Type B pancreatic cell (in vitro differentiated cells): ENCODE results near the gene TPCN2. TPM values are rescaled to one million over a fixed set of nuclear protein-coding genes. Genes with fewer than 3 reads are reported as not detected.

Experiments used
- DNase-seq: peaks from one replicate; pipeline ENCODE4 v3.0.0; 2021; ENCODE audit warnings: mixed read lengths; ENCODE audit not compliant: unreplicated experiment; ENCODE audit errors: extremely low spot score
- H3K27ac Mint-ChIP-seq: 2 replicates; pipeline ENCODE4 v1.8.0; 2021; ENCODE audit warnings: mild to moderate bottlenecking, mixed read lengths
- H3K27me3 Mint-ChIP-seq: 2 replicates; pipeline ENCODE4 v1.8.0; 2021; ENCODE audit warnings: mixed read lengths
- H3K36me3 Mint-ChIP-seq: 2 replicates; pipeline ENCODE4 v1.8.0; 2021; ENCODE audit warnings: mixed read lengths
- H3K4me1 Mint-ChIP-seq: one replicate; pipeline ENCODE4 v1.8.0; 2021; ENCODE audit warnings: mixed read lengths; ENCODE audit not compliant: unreplicated experiment
- H3K4me3 Mint-ChIP-seq: 2 replicates; pipeline ENCODE4 v1.8.0; 2021; ENCODE audit warnings: mild to moderate bottlenecking, mixed read lengths
- H3K9me3 Mint-ChIP-seq: 2 replicates; pipeline ENCODE4 v1.8.0; 2021; ENCODE audit warnings: mixed read lengths
- total RNA-seq: library from RNA; stranded (reverse); gene quantifications from 2 replicates; pipeline ENCODE4 v1.2.1, GENCODE V29; 2021; ENCODE audit warnings: low replicate concordance
- TF ChIP-seq, protein P1 (sequence below): fragments of 200-600 bp; sonication (generic); conservative IDR thresholded peaks from 2 replicates; pipeline ENCODE4 v1.5.0; 2021; ENCODE audit warnings: antibody characterized with exemption, mild to moderate bottlenecking

TPCN2 gene
- total RNA-seq, 1 donor from 2014 or later: 19.5 TPM

DNA sequence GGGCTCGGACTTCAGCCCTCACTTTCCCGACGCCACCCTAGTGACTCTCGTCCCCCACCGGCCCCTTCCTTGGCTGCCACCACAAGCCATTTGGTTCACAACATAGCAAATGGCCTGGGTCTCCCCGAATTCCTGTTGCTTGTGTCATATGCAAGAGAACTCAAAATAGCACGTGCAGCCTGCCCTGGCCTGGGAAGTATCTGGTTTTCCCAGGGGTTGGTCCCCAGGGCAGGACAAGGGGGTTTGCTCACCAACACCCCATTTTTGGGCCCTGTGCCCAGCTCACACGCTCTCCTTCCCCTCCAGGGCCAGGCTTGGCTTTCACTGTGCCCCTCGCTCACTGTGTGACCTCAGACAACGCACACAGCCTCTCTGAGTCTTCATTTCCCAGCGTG is 12.8 kb upstream of the TPCN2 start:
- Mint-ChIP-seq H3K4me3 (no peak overlapping the region), H3K27ac (no peak overlapping the region), H3K4me1 (peaks cover 15% of the 10 kb centered on the region), H3K27me3 (peaks cover 5% of the 10 kb centered on the region), H3K36me3 (no peaks in the 10 kb centered on the region), H3K9me3 (no peaks in the 10 kb centered on the region)
- DNase-seq: no peak
- TF ChIP-seq, protein P1, sequence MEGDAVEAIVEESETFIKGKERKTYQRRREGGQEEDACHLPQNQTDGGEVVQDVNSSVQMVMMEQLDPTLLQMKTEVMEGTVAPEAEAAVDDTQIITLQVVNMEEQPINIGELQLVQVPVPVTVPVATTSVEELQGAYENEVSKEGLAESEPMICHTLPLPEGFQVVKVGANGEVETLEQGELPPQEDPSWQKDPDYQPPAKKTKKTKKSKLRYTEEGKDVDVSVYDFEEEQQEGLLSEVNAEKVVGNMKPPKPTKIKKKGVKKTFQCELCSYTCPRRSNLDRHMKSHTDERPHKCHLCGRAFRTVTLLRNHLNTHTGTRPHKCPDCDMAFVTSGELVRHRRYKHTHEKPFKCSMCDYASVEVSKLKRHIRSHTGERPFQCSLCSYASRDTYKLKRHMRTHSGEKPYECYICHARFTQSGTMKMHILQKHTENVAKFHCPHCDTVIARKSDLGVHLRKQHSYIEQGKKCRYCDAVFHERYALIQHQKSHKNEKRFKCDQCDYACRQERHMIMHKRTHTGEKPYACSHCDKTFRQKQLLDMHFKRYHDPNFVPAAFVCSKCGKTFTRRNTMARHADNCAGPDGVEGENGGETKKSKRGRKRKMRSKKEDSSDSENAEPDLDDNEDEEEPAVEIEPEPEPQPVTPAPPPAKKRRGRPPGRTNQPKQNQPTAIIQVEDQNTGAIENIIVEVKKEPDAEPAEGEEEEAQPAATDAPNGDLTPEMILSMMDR: no peak

DNA sequence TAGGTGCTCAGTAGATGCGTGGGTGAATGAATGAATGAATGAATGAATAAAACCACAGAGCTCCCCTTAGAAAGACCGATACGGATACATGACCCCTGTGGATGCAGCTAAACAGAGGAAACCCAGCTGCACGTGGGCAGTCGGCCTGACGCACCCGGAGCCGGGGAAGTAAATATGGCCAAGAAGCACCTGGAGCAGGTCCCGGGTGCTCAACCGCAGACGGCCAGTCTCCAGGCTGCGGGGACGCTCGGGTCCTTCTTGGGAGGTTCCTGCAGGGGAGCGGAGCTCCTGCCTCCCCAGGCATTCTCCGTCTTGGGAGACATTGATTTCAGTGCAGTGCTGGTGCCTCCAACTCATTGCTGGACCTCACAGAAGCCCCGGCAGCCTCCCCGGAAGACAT is 11.7 kb upstream of the TPCN2 start:
- H3K36me3 Mint-ChIP-seq: no peaks in the 10 kb centered on the region
- no peaks in the 10 kb centered on the region for H3K9me3 Mint-ChIP-seq
- TF ChIP-seq, protein P1: no peak
- H3K27ac Mint-ChIP-seq: no peak overlapping the region
- H3K27me3 Mint-ChIP-seq: no peaks in the 10 kb centered on the region
- peaks cover 15% of the 10 kb centered on the region for H3K4me1 Mint-ChIP-seq
- DNase-seq: no peak
- no peak overlapping the region for H3K4me3 Mint-ChIP-seq

DNA sequence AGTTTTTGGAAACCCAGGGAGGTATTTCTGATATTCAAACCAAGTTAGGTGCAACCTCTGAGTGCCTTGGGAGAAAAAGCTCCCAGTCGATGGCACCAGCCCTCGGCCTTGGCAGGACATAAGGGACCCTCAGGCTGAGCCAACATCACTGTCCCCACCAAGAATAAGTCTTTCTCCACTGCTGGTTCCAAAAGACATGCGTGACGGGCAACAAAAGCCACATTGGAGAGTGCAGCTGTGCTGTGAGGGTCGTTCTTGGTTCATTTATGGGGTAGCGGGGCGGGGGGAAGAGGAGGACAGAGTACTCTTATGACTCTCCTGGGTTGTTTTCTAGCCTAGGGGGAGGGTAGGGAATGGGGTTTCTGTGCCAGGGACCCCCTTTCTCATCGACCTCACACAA is 11.2 kb upstream of the TPCN2 start:
- Mint-ChIP-seq H3K9me3 (no peaks in the 10 kb centered on the region), H3K36me3 (no peaks in the 10 kb centered on the region), H3K27ac (no peak overlapping the region), H3K27me3 (no peaks in the 10 kb centered on the region), H3K4me3 (no peak overlapping the region), H3K4me1 (peaks cover 15% of the 10 kb centered on the region)
- TF ChIP-seq, protein P1: no peak
- DNase-seq: no peak

DNA sequence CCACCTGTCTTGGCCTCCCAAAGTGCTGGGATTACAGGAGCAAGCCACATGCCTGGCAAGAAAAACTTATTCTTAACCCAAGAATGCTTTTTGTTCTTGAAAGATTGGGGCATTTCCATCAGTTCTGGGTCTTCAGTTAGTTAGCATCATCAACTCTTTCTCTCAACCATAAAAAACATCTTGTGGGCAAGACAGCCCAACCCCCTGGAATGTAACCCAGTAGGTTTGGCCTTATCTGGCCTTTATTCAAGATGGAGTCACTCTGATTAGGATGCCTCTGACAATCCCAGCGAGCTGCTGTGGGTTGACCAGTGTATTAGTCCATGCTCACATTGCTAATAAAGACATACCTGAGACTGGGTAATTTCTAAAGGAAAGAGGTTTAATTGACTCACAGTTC is 9.2 kb upstream of the TPCN2 start:
- H3K27ac Mint-ChIP-seq: no peak overlapping the region
- H3K9me3 Mint-ChIP-seq: no peaks in the 10 kb centered on the region
- H3K4me3 Mint-ChIP-seq: no peak overlapping the region
- TF ChIP-seq, protein P1: no peak
- DNase-seq: no peak
- H3K36me3 Mint-ChIP-seq: no peaks in the 10 kb centered on the region
- H3K4me1 Mint-ChIP-seq: peaks cover 16% of the 10 kb centered on the region
- peaks cover 6% of the 10 kb centered on the region for H3K27me3 Mint-ChIP-seq

DNA sequence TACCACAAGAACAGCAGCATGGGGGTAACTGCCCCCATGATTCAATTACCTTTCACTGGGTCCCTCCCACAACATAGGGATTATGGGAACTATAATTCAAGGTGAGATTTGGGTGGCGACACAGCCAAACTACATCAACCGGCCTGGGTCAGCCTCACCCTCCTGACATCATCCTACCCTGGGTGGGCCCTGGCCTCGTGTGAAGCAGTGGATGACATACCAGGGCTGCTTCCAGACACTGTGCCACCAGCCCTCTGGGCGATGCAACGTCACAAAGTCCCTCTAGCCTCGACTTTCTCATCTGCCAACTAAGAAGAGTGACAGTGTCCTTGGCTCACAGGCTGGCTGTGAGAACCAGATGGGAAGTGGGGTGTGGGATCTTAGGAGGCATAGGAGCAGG is 8.7 kb upstream of the TPCN2 start:
- Mint-ChIP-seq H3K4me1 (peaks cover 21% of the 10 kb centered on the region), H3K9me3 (no peaks in the 10 kb centered on the region), H3K36me3 (no peaks in the 10 kb centered on the region), H3K4me3 (no peak overlapping the region), H3K27ac (no peak overlapping the region), H3K27me3 (peaks cover 6% of the 10 kb centered on the region)
- no peak for DNase-seq
- TF ChIP-seq, protein P1: no peak
